Measurements from ENCODE around the gene PPM1N. TPM values are rescaled to one million over a fixed set of nuclear protein-coding genes. Genes with fewer than 3 reads are reported as not detected.

The PPM1N gene
- total RNA-seq, 4 donors from 2014 or later = 0.76 TPM; not detected in 3

DNA sequence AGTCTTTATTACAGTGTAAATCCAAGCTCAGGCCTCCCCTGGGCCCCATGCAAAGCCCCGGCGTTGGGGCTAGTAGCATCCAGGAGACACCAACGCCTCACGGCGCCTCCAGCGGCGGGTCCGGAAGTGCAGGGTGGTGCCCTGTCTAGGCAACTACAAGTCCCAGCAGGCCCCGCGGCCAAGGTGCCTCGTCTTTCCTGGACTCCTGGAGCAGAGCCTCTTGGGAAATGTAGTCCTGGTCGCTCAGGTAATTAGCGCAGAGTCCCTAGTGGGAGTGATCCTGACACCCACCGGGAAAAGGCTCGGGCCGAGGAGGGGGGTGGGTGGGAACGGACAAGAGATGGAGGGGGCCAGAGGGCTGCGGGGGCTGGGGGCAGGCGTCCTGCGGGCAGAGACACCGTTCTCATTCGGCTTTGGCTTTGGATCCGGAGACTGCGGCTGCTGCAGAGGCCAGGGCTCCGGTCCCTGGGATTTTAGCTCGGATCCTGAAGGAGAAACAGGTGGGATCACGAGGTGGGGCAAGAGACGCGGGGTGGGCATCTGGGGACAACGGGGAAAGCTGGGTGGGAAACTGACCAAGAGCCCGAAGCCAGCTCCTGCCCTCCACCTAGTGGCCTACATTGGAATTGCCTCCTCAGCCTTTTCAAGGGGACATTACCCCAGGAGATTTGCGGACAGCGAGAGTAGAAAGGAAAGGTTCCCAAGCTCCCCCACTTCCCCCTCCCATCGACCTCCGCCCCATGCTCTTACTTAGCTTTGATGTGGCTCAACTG lies 12.8 kb upstream of the PPM1N start:
- H3K36me3 ChIP-seq = peaks cover 0 to 8% of the 10 kb centered on the region in 2 donors
- no peaks in the 10 kb centered on the region for H3K27me3 ChIP-seq
- peak overlapping the region; percentile 68 to 88 (median 72) for H3K4me3 ChIP-seq
- no peaks in the 10 kb centered on the region for H3K9me3 ChIP-seq
- in situ Hi-C loops (cut with MboI; ENCODE audit: low sequenced_read_pairs in 4 of 4) = no loop called here
- ATAC-seq (peak; percentile 96 to 99), DNase-seq (peak; percentile 97)
- H3K4me1 ChIP-seq = peaks cover 8 to 13% of the 10 kb centered on the region in 2 donors
- TF ChIP-seq, protein P1, sequence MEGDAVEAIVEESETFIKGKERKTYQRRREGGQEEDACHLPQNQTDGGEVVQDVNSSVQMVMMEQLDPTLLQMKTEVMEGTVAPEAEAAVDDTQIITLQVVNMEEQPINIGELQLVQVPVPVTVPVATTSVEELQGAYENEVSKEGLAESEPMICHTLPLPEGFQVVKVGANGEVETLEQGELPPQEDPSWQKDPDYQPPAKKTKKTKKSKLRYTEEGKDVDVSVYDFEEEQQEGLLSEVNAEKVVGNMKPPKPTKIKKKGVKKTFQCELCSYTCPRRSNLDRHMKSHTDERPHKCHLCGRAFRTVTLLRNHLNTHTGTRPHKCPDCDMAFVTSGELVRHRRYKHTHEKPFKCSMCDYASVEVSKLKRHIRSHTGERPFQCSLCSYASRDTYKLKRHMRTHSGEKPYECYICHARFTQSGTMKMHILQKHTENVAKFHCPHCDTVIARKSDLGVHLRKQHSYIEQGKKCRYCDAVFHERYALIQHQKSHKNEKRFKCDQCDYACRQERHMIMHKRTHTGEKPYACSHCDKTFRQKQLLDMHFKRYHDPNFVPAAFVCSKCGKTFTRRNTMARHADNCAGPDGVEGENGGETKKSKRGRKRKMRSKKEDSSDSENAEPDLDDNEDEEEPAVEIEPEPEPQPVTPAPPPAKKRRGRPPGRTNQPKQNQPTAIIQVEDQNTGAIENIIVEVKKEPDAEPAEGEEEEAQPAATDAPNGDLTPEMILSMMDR (IDR thresholded peaks at IDR 0.05 in 4 of 5, conservative IDR thresholded peaks at IDR 0.05 in 1 of 5) = peak; percentile 73 to 88 (median 82)
- TF ChIP-seq POLR2A (IDR thresholded peaks at IDR 0.05) = no peak
- intact Hi-C loops (cut with DNase I; ENCODE audit: low total_unique reads) = no loop called here
- peak overlapping the region; percentile 89 to 99 (median 93) for H3K27ac ChIP-seq

DNA sequence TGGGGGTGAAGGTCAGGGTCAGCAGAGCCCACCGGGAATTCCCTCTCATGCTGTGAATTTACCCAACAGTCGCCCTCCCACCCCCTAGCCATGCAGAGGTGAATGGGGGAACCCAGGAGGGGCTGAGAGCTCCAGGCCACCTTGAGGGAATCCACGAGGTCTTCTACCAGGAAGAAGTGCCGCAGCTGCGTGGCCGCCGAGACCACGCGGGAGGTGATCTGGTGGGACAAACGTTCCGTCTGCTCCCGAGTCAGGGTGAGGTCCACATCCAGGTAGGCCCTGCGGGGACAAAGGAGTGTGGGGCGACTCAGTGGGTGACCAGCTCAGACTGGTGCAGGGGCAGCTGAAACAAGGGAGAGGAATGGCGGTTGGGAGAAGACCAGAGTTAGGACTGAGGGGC lies 9.5 kb upstream of the PPM1N start:
- Histone ChIP-seq H3K4me1 (peaks cover 25 to 30% of the 10 kb centered on the region in 2 donors), H3K36me3 (peaks cover 0 to 8% of the 10 kb centered on the region in 2 donors), H3K27me3 (no peaks in the 10 kb centered on the region), H3K4me3 (no peak overlapping the region), H3K27ac (peak overlapping the region in 2 of 4 donors; percentile 23 to 99), H3K9me3 (no peaks in the 10 kb centered on the region)
- in situ Hi-C loops (cut with MboI; ENCODE audit: low sequenced_read_pairs in 4 of 4) = no loop called here
- ATAC-seq (no peak), DNase-seq (no peak)
- no peak for TF ChIP-seq POLR2A (IDR thresholded peaks at IDR 0.05)
- TF ChIP-seq, protein P1 (IDR thresholded peaks at IDR 0.05 in 4 of 5, conservative IDR thresholded peaks at IDR 0.05 in 1 of 5) = no peak
- intact Hi-C loops (cut with DNase I; ENCODE audit: low total_unique reads) = no loop called here

DNA sequence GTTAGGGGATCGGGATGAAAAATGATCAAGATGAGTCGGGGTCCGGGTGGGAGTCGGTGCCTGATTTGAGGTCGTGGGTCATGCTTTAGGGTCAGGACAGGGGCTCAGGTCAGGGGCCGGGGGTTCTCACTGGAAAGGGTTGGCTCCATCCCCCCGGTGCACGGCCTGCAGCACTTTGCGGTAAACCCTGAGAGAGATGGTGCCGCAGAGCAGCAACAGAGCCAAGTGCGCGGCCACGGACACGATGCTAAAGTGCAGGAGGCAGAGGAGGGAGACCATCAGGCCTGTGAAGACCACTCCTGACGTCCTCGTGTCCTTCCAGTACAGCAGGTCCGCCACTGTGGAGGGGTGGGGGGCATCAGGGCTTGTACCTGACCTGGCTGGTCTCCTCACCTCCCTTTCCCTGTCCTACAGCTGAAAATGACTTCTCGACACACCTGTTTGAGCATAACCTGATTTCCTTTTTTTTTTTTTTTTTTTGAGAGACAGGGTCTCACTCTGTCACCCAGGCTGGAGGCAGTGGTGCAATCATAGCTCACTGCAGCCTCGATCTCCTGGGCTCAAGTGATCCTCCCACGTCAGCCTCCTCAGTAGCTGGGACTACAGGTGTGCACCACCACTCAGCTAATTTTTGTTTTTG lies 8.9 kb upstream of the PPM1N start:
- DNase-seq (no peak), ATAC-seq (no peak)
- in situ Hi-C loops (cut with MboI; ENCODE audit: low sequenced_read_pairs in 4 of 4) (no loop called here), intact Hi-C loops (cut with DNase I; ENCODE audit: low total_unique reads) (no loop called here)
- Histone ChIP-seq H3K36me3 (peaks cover 0 to 8% of the 10 kb centered on the region in 2 donors), H3K4me1 (peaks cover 30% of the 10 kb centered on the region in 2 donors), H3K27me3 (no peaks in the 10 kb centered on the region), H3K4me3 (no peak overlapping the region), H3K9me3 (no peaks in the 10 kb centered on the region), H3K27ac (peak overlapping the region in 2 of 4 donors; percentile 99)
- TF ChIP-seq, protein P1 (IDR thresholded peaks at IDR 0.05 in 4 of 5, conservative IDR thresholded peaks at IDR 0.05 in 1 of 5) = no peak

DNA sequence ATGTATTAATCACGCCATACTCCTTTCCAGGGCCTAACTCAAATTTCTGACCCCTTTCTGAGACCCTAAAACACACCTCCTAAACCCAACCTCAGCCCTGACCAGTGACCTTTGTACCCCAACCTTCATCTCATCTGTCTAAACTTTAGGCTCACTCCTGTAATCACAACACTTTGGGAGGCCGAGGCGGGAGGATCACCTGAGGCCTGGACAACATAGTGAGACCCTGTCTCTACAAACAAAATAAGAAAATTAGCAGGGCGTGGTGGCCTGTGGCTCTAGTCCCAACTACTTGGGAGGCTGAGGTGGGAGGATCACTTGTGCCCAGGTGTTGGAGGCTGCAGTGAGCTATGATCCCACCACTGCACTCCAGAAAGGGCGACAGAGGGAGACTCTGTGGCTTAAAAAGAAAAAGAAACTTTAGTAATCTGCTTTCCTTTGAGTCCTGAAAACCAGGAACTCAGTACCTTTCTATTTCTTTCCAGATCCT lies 6.1 kb upstream of the PPM1N start:
- peak overlapping the region; percentile 73 to 88 (median 82) for H3K4me3 ChIP-seq
- no peak for DNase-seq
- in situ Hi-C loops (cut with MboI; ENCODE audit: low sequenced_read_pairs in 4 of 4) = no loop called here
- peak overlapping the region; percentile 95 to 99 (median 98) for H3K27ac ChIP-seq
- intact Hi-C loops (cut with DNase I; ENCODE audit: low total_unique reads) = loop anchor here (10.0 kb wide), 1 partner anchor 167 kb away; the partner anchor contains the start of gene CKM
- no peak for TF ChIP-seq POLR2A (IDR thresholded peaks at IDR 0.05)
- TF ChIP-seq, protein P1 (IDR thresholded peaks at IDR 0.05 in 4 of 5, conservative IDR thresholded peaks at IDR 0.05 in 1 of 5) = no peak
- H3K27me3 ChIP-seq = peaks cover 0 to 2% (median 0%) of the 10 kb centered on the region in 3 donors
- peaks cover 0 to 8% of the 10 kb centered on the region in 2 donors for H3K36me3 ChIP-seq
- ATAC-seq = no peak
- no peaks in the 10 kb centered on the region for H3K9me3 ChIP-seq
- peaks cover 23 to 28% of the 10 kb centered on the region in 2 donors for H3K4me1 ChIP-seq
